Measurements from ENCODE around the gene SAT2. TPM values are rescaled to one million over a fixed set of nuclear protein-coding genes. Genes with fewer than 3 reads are reported as not detected.

SAT2 gene
- total and polyA plus RNA-seq, 10 of the 15 experiments (the other 5 are each of a cell fraction or from before 2014, with no cell fraction given), result 14.6 to 44.0 (median 27.9) TPM

GRCh38 chr17:7631398-7632380 is 4.1 kb upstream of the SAT2 start:
- no peaks in the 10 kb centered on the region for H3K36me3 ChIP-seq (ENCODE audit: control insufficient read depth in 2 of 2, insufficient read depth in 2 of 2, low read length in 1 of 2)
- BruUV-seq (replicated peaks), result no TSS peak
- no peaks in the 10 kb centered on the region for H3K9me3 ChIP-seq (replicated peaks; ENCODE audit: control insufficient read depth, insufficient read depth, low read length)
- 37% methylated on average over 11 of the region's 11 CpGs for WGBS (ENCODE audit: insufficient coverage, insufficient replicate concordance, low lambda C conversion rate, missing lambda C conversion rate)
- no peak overlapping the region for H3K27ac ChIP-seq (ENCODE audit: control insufficient read depth, insufficient read depth)
- peaks cover 1% of the 10 kb centered on the region for H3K4me1 ChIP-seq (ENCODE audit: control insufficient read depth, insufficient read depth, low read length)
- DNase-seq (ENCODE audit: low read depth, low spot score) (no peak), ATAC-seq (no peak), FAIRE-seq (no peak)
- intact Hi-C loops (cut with micrococcal nuclease; ENCODE audit: unreplicated experiment), result loop anchor here (5.0 kb wide), 1 partner anchor 46 kb away; no protein-coding TSS in a partner anchor
- no peak overlapping the region for H3K4me2 ChIP-seq (ENCODE audit: control insufficient read depth, insufficient read depth)
- SMC1A ChIA-PET (ENCODE audit: uncharacterized antibody, unreplicated experiment), result interaction anchor here (0.6 to 1.7 kb wide), 3 partner anchors 54 to 528 kb away, joined by 3 to 20 read pairs (median 8); partner anchors contain the start of genes TP53 and WRAP53
- no peak overlapping the region for H3K4me3 ChIP-seq
- CTCF ChIA-PET, result interaction anchor here (0.6 to 8.2 kb wide), 17 partner anchors 10 to 169 kb away, joined by 3 to 128 read pairs (median 4); partner anchors contain the start of genes TP53 and WRAP53
- no peak overlapping the region for H2AFZ ChIP-seq (ENCODE audit: control insufficient read depth, low read depth, low read length)
- POLR2A ChIA-PET, result interaction anchor here (0.5 to 3.9 kb wide), 4 partner anchors 47 to 271 kb away, joined by 3 to 22 read pairs (median 5); partner anchors contain the start of genes MPDU1, TP53 and WRAP53
- RAD21 ChIA-PET (ENCODE audit: unreplicated experiment), result interaction anchor here (1.0 to 2.0 kb wide), 2 partner anchors 16 to 55 kb away, joined by 3 to 30 read pairs; partner anchors contain the start of genes TP53 and WRAP53
- in situ Hi-C loops (cut with MboI), result no loop called here
- no peak for TF ChIP-seq ATF2 (IDR thresholded peaks at IDR 0.05; ENCODE audit: low read length)
- no peaks in the 10 kb centered on the region for H4K20me1 ChIP-seq (ENCODE audit: control insufficient read depth, insufficient read depth)
- no peak overlapping the region for H3K9ac ChIP-seq (ENCODE audit: control insufficient read depth, insufficient read depth, low read length)
- H3K79me2 ChIP-seq (ENCODE audit: control insufficient read depth, insufficient read depth, low read length), result peaks cover 2% of the 10 kb centered on the region
- H3K27me3 ChIP-seq (replicated peaks in 1 of 2; ENCODE audit: control insufficient read depth in 2 of 2, insufficient read depth in 2 of 2, low read length in 1 of 2), result no peaks in the 10 kb centered on the region

Measured in GM12878 (cell line).